Stimulated activated CD4-positive, alpha-beta T cell treated with anti-CD3 and anti-CD28 coated beads, Interleukin-12 subunit alpha, Interleukin-12 subunit beta, amount 100 ng/mL, for 4 hours (primary cell): Measurements from ENCODE around the gene ZNF469.

Experiments used
- DNase-seq: peaks from one replicate; pipeline ENCODE4 v3.0.0-alpha.2; 2020

ZNF469 gene

GRCh38 chr16:88382491-88383400 lies at the start of gene ZNF469:
Gene ZNF469, plus strand, starts transcription at chr16:88382959. Its CDS starts 44,512 bp downstream, at chr16:88427471.
- peak; percentile 8 for DNase-seq

GRCh38 chr16:88333848-88334777 lies 48.6 kb upstream of the ZNF469 start:
- no peak for DNase-seq

GRCh38 chr16:88334778-88335720 lies 47.7 kb upstream of the ZNF469 start:
- DNase-seq: no peak

- DNase-seq: no peak
Measured at GRCh38 chr16:88337021-88337420, 45.7 kb upstream of the ZNF469 start.

- DNase-seq: no peak
Measured at GRCh38 chr16:88337538-88337937, 45.2 kb upstream of the ZNF469 start.

GRCh38 chr16:88338111-88338510 lies 44.6 kb upstream of the ZNF469 start:
- DNase-seq: no peak

- DNase-seq: no peak
Measured at GRCh38 chr16:88338896-88339295, 43.9 kb upstream of the ZNF469 start.

- DNase-seq: no peak
Measured at GRCh38 chr16:88339930-88340754, 42.6 kb upstream of the ZNF469 start.

GRCh38 chr16:88340755-88341150 lies 42.0 kb upstream of the ZNF469 start:
- no peak for DNase-seq

GRCh38 chr16:88341551-88342290 lies 41.0 kb upstream of the ZNF469 start:
- DNase-seq: no peak

- DNase-seq: no peak
Measured at GRCh38 chr16:88342491-88342890, 40.3 kb upstream of the ZNF469 start.

GRCh38 chr16:88343271-88343791 lies 39.4 kb upstream of the ZNF469 start:
- DNase-seq: no peak

- no peak for DNase-seq
Measured at GRCh38 chr16:88344411-88345030, 38.2 kb upstream of the ZNF469 start.

GRCh38 chr16:88345031-88345720 lies 37.6 kb upstream of the ZNF469 start:
- DNase-seq: no peak

GRCh38 chr16:88345721-88346560 lies 36.8 kb upstream of the ZNF469 start:
- DNase-seq: no peak

GRCh38 chr16:88346680-88347505 lies 35.9 kb upstream of the ZNF469 start:
- DNase-seq: no peak

GRCh38 chr16:88347656-88348376 lies 34.9 kb upstream of the ZNF469 start:
- DNase-seq: peak; percentile 15
